GM19351 (cell line): Measurements from ENCODE around the gene GPHA2.

Experiments
- ATAC-seq: cut with Tn5 transposase; IDR thresholded peaks from one replicate; pipeline ENCODE4 v1.9.1; 2021; ENCODE audit warnings: mild to moderate bottlenecking, moderate library complexity; ENCODE audit not compliant: unreplicated experiment

GPHA2 gene

DNA sequence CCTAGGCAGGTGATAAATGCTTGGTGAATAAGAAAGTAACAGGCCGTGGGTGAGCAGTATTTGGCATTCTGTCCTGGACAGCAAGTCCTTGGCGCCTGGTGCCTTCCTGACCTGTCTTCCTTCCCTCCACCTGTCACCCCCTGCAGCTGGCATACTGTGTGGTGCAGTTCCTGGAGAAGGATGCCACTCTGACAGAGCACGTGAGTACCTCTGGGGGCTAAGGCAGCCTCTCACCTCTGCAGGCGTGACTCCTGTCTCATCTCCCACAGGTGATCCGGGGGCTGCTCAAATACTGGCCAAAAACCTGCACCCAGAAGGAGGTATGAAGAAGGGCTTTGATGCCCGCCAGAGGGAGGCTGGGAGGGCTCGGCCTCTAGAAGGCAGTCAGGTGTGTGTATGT, 4.4 kb downstream of the GPHA2 start:
- no peak for ATAC-seq

DNA sequence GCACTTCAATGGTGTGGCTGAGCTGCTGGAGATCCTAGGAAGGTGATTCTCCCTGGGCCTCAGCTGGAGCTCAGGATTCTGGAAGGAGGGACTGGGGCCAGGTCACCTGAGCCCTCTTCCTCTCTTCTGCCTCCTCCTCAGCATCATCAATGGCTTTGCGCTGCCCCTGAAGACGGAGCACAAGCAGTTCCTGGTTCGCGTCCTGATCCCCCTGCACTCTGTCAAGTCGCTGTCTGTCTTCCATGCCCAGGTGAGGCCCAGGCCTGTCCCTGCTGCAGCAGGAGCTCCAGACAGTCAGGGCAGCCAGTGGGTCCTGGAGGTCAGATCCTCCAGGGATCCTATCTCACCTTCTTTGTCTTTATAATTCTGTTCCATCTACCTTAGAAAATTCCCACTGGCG, 5.4 kb downstream of the GPHA2 start:
- ATAC-seq = no peak

DNA sequence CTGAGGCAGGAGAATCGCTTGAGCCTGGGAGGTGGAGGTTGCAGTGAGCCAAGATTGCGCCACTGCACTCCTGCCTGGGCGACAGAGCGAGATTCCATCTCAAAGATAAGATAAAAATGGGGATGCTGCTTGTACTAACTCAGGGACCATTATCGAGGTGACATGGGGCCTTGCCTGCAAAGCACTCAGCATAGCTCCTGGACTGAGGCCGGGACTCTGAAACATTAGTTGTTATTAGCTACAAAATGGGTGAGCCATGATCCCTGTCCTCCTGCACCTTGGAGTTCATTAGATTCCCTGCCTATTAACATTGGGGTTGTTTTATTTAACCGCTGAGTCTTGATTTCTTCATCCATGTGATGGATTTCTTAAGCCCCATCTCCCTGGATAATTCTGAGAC, 6.1 kb downstream of the GPHA2 start:
- ATAC-seq = no peak

DNA sequence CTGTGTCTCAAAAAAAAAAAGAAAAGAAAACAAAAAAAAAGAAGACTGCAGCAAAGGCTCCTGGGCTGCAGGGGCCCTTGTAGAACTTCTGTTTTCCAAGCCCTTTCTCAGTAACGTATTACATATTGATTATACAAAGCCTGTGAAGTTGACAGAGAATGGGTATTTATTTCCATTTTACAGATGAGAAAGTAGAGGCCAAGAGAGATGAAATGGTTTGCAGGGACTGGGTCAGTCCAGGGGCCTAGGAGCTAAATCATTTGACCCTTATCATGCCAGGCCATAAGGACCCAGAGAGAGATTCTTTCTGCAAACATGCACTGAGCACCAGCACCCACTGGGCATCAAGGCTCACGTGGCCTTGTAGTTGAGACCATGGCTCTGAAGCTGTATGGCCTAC, 6.7 kb downstream of the GPHA2 start:
- no peak for ATAC-seq

DNA sequence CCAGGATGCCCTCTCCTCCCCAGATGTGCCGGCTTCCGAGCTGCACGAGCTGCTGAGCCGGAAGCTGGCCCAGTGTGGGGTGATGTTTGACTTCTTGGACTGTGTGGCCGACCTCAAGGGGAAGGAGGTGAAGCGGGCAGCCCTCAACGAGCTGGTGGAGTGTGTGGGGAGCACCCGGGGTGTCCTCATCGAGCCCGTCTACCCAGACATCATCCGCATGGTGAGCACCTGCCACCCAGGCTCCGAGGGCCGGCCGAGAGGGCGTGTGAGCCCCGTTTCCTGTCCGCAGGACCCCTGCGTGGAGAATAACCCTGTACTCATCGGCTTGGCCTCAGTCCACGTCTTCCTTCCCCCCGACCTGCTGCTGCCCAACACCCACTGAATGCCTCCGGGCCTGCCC, 9.0 kb downstream of the GPHA2 start:
- ATAC-seq = no peak

DNA sequence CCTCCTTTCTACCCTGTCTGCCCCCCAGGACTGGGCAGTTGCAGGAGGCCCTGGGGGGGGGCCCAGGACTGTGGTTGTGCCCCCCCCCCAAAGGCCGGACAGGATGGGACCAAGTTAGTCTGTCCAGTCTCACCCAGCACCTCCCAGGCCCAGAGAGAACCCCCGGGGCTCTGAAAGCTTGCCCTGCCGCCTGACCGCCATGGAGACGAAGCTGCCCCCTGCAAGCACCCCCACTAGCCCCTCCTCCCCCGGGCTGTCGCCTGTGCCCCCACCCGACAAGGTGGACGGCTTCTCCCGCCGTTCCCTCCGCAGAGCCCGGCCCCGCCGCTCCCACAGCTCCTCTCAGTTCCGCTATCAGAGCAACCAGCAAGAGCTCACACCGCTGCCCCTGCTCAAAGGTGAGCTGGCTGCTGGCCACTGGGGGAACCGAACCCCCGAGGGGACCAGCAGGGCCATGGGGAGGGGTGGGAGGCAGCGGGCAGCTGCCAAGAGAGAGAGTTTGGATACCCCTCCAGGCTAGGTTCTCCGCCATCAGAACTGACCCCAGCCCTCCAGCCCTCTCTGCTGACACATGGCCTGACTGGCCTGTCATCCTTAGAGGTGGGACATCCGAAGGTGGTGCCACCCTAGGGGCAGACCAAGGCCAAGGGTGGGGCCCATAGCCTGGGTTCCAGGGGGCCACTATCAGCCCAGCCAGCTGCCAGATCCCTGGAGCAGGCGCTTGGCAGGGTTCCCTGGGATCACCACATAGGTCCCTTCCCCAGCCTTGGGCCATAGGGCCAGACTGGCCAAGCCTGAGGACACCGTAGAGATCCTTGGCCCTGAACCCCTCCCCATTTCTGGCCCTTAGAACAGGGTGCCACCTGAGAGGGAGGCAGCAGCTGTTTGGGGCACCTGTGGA, 9.9 kb downstream of the GPHA2 start:
- no peak for ATAC-seq

DNA sequence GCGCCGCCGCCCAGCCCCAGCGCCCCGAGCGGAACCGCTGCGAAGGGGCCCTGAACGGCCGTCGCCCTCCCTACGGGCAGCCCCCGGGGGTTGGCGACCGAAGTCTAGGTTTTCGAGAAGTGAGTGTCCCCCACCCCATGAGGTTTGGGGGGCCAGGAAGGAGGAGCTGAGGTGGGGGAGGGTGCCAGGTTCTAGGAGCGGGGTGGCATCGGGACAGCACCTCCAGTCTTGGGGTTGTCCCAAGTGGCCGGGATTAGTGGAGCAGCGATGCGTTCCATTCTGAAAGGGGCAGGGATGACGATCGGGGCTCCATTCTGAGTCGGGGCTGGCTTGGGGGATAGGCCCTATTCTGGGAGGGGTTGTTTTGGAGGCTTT, 10.8 kb downstream of the GPHA2 start:
- ATAC-seq = no peak

DNA sequence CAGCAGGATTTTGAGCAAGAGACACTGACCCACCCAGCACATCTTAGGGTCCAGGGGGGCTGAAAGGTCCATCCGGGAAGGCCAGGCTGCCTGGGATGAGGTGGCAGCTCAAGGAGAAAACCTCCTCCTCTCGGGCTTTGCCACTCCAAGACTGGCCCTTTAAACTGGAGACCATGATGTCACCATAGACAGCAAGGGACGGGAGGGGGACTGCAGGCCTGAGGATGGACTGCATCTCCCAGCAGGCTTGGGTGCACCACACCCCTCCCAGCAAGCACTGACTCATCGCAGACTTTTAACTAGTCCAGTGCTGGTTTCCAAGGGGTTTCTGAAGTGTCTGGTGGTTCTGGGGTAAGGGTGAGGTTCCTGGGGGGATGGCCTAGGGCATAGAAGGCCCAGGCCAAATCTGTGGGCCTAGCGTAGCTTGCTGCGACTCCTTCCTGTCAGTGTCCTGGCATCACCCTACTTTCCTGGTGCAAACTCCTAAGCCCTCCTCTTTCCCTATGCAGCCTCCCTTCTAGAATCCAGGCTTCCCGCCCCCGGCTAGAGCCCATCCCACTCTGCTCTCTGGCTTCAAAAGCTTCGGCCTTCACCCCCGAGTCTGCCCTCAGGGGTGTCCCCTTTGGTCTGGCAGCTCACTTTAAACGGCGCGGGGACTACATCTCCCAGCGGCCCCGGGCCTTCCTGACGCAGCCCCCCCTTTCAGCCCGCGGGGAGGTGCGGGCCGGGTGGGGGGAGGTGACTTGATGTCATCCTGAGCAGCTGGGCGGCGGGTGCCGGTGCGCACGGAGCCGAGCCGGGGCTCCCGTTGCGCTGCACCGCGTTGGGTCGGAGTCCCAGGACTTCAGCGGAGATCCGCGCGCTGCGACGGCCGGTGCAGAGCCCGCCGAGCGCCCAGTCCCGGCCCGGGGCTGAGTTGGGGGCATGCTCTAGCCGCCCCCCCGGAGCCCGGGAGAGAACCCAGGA, 11.5 kb downstream of the GPHA2 start, which contains the start of gene PPP2R5B:
Gene PPP2R5B, plus strand, starts transcription at position 746 of the 966 bp plus-strand sequence. CDS start 1,046 bp downstream, outside the sequence.
- ATAC-seq = peak; percentile 86

DNA sequence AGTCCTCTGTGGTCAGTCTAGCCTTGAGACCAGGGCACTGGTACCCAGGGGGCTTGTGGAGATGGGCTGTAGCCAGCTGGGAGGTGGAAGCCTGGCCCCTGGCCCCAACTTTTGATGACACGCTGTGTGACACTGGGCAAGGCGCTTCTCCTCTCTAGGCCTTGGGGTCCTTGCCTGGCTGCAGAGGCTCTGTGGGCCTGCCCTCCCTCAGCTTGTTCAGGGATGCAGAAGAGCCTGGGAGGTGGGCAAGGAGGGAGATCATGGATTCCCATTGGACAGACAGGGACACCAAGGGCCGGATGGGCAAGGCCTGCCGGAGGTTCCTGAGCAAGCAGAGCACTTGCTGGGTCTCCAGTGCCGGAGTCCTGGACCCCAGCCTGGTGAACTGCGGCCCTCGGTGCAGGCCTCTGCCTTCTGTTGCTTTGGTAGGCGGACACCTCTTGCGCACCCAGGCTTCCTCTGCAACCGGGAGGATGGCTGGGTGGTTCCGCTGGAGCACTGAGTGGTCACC, 12.5 kb downstream of the GPHA2 start:
- no peak for ATAC-seq

DNA sequence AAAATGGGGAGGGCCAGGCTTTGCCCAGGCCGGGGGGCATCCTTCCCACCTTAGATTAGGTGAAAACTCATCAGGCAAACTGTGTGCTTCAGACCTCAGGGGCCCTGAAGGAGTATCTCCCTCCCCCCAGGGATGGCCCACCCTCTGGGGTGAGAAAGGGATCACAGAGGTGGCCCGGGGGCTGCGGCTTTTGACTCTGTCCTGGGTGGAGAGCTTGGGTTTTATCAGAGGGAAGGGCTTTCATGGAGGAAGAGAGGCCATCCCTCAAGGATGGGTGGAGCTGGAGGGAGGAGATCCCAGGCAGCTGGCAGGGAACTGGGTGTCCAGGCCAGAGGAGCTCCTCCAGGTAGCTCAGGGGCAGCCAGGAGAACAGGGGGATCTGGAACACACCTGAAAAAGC, 14.3 kb downstream of the GPHA2 start:
- ATAC-seq = no peak

DNA sequence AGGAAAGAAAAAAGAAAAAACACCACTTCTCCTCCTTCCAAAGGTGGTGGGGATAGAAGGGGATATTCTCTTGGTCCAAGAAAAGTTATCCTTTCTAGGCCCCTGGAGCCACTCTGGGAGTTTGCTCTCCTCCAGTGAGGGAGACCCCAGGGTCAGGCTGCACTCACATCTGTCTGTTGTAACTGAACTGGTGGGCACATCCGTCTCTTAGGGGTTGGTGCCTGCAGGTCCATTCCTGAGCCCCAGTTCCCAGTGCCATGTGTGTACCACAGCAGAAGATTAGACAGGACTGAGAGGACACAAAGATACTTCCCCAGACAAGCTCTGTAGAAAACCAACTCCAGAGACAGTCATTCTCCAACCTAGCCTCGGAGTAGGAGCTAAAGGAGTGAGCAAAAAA, 15.6 kb downstream of the GPHA2 start:
- ATAC-seq = no peak

DNA sequence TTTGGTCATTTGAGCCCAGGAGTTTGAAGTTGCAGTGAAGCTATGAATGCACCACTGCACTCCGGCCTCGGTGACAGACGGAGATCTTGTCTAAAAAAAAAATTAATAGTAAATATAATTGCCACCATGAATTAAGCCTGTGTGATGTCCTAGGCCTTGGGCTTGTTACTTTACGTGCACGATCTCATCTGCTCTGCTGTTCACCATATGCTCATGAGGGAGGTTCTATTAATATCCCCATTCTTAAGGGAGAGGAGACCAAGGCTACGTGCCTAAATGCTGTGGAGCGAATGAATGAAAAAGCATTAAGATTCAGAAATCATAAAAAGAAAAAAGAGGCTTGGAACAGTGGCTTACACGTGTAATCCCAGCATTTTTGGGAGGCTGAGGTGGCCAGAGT, 16.1 kb downstream of the GPHA2 start:
- ATAC-seq = no peak

DNA sequence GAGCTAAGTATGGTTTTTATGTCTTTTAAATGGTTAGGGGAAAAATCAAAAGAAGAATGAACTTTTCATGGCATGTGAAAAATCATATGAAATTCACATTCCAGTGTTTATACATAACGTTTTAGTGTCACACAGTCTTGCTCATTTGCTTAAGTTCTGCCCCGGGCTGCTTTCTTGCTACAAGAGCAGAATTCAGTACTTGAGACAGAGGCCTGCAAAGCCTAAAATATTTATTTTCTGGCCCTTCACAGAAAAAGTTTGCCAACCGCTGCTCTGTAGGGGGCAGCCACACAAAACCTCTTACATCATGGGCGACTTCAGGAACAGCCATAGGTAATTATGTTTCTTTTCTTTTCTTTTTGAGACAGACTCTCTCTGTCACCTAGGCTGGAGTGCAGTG, 17.7 kb downstream of the GPHA2 start:
- no peak for ATAC-seq

DNA sequence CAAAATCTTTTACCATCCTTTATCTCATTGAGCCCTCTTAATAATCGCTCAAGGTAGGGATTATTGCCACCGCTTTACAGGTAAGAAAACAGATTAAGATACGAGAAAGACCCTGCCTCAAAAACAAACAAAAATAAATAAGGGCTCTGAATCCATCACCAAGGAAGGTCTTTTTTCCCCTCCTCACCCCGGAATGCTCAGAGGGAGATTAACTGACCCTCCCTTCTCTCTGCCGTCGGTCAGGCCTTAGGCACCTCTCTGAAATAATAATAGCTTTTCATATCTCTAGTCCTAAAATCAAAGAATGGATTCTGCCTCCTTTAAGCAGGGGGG, 18.1 kb downstream of the GPHA2 start:
- ATAC-seq = no peak

DNA sequence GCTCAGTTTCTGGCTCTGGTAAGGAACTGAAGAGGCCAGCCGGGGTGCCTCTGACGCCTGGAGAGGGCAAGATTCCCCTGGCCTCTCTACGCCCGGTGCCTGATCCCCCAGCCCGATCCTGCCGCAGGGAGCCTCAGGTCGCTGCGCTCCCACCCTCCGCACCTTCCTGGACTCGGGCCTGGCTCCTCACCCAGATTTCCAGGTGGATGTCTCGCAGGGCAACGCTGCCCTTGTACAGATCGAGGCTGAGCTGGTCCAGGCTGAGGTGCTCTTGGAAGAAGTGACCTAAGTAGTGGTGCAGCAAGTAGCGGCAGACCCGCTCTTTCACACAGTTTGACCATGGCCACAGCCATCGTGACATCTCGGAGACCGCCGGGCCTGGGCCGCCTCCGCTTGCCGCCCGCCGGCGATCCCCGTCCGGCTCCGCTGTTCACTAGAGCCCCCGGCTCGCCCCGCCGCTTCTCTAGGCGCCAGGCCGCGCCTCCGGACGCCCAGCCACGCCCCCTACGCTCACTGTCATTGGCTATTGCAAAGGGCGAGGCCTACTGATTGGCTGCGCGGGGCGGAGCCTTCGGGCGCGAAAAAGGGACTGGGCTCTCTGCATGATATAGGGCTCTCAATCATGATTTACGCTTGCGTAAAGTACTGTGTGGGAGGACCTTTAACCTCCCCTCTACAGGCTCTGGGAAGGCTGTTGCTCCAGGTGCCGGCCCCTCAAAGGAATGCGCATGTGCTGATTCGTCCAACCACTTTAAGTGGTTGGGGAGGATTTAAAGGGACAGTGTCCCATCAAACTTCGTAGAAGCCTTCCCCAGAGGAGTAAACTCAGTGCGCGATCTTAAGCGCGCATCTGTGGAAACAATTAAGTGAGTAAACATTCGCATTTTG, 18.7 kb downstream of the GPHA2 start, which contains the start of gene ATG2A:
Gene ATG2A, minus strand, starts transcription at position 435 of the 888 bp plus-strand sequence. Its CDS starts 74 bp downstream, at position 361.
- ATAC-seq = peak; percentile 94

DNA sequence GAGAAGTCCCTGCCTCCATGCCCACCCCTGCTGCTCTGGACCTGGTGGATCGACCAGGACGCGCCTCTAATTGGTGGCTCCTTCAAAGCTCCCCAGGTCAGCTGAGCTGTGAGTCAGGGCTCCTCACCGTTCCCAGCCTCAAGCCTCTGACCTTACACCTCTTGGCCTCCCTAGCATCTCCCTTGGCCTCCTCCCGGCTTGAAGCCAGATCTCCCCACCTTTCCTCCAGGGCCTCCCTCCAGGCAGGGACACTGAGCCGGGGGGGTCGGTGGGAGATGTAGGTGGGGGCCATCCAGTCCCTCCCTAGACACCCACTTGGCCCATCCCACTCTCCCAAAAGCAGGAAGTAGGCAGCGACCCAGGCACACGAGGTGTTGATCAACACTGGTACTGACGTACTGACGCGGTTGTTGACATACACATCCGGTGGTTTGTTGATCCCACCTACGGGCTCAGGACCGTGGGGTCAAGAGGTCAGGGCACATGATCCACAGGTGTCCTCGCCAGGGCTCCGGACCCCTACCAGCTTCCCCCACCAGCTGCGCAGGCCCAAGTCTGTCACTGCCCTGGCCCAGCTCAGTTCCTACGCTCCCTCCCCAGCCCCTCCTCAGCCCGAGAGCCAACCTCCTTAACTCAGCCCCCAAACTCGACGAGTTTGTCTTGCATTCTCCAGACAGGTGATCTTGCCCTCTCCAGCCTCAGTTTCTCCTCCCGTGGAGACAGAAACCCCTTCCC, 19.5 kb downstream of the GPHA2 start:
- no peak for ATAC-seq

DNA sequence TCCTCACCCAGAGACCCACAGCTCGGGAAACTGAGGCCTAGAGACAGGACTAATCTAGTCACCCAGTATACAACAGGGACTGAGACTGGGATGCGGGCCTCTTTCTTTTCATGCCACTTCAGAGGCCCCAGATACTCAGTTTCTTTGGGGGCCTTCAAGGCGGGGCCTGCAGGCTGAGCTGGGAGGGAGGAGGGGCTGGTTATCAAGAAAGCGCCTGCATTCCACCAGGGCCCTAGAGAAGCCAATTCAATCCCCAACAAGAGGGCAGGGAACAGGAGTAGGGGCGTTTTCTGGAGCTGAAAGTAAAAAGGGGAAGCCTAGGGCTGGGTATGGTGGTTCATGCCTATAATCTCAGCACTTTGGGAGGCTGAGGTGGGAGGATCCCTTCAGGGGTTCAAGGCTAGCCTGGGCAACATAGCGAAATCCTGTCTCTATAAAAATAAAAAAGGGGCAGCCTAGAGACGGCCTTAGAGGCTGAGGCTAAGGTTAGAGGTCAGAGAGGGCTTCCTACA, 20.3 kb downstream of the GPHA2 start:
- no peak for ATAC-seq

DNA sequence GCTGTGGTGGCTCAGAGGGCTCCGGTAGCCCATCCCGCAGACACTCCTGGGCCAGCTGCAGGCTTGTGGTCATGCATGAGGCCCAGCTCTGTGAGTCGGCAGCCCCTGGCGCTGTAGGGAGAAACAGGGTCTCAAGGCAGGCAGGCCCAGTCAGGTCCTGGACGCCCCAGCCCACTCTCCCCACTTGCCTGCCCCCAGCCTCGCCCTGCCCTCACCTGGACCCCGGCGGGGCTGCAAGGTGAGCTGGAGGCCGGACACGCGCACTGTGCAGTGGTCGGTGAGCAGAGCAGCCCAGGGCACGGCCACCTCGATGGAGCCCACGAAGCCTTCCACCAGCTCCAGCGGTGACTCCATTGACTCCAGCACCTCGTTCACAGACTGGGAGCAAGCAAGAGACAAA, 21.6 kb downstream of the GPHA2 start:
- ATAC-seq = no peak

DNA sequence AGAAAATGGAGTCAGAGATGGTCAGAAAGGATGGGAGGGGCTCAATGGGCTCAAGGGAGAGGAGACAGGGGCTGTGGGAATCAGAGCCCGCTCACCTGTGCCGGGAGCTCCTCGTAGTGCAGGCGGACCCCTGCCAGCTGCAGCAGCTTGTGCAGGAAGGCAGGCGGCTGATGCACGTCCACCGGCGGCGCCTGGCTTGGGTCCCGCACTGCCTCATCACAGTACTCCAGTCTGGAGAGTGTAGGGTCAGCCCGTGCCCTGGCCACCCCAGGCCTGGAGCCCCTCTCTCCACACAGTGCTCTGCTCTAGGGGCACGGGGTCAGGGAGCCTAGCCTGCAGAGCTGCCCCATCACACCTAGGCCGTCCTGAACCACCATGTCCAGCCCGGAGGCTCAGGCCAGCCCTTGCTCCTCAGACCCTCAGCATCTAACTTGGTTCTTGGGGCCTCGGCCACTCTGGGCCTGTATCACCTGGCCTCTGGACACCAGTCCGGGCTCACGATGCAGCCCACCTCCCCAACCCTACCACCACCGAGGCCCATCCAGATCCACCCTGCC, 22.4 kb downstream of the GPHA2 start:
- no peak for ATAC-seq
